ENCODE measurements around the gene CFAP46. TPM values are rescaled to one million over a fixed set of nuclear protein-coding genes. Genes with fewer than 3 reads are reported as not detected.

CFAP46 gene
- total RNA-seq, 2 experiments from 2014 or later: not detected

DNA sequence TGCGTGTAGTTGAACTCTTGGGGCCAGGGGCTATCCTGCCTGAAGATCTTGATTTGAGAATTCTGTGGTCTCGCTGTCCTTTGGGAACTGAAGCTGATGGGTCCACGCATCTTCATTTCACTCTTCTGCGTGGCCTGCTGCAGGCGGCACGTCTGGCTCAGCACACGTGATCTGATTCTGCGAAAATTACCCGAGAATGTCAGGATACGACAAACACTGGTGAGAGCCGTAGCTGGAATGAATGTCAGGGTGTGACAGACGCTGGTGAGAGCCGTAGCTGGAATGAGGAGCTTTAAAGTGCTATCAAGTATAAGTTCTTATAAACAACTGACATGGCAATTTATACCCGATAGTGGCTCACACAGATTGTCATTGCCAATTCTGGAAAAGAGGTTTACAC lies 44.6 kb upstream of the CFAP46 start:
- CTCF ChIA-PET: no interaction called here
- intact Hi-C loops (cut with DNase I, micrococcal nuclease): no loop called here
- Mint-ChIP-seq H3K27me3 (no peaks in the 10 kb centered on the region), H3K4me3 (no peak overlapping the region), H3K36me3 (ENCODE audit: low read depth) (no peaks in the 10 kb centered on the region), H3K27ac (no peak overlapping the region), H3K9me3 (no peaks in the 10 kb centered on the region), H3K4me1 (ENCODE audit: low read depth) (no peaks in the 10 kb centered on the region)
- DNase-seq (no peak), ATAC-seq (ENCODE audit: poor library complexity) (no peak)
- POLR2A ChIA-PET: no interaction called here
- Histone ChIP-seq H3K4me1 (ENCODE audit: insufficient read depth, low read length) (no peaks in the 10 kb centered on the region), H3K9me3 (ENCODE audit: control insufficient read depth in 1 of 2, insufficient read depth in 1 of 2, low read length in 2 of 2) (peaks cover 0 to 5% of the 10 kb centered on the region in 2 experiments), H3K4me3 (ENCODE audit: low read length) (no peak overlapping the region), H3K27me3 (ENCODE audit: control insufficient read depth in 1 of 2, insufficient read depth in 2 of 2, low read length in 2 of 2) (peaks cover 0 to 3% of the 10 kb centered on the region in 2 experiments), H3K27ac (ENCODE audit: low read depth in 1 of 2, low read length in 2 of 2) (no peak overlapping the region), H3K36me3 (ENCODE audit: insufficient read depth, low read length) (no peaks in the 10 kb centered on the region)
- TF ChIP-seq, protein P1, sequence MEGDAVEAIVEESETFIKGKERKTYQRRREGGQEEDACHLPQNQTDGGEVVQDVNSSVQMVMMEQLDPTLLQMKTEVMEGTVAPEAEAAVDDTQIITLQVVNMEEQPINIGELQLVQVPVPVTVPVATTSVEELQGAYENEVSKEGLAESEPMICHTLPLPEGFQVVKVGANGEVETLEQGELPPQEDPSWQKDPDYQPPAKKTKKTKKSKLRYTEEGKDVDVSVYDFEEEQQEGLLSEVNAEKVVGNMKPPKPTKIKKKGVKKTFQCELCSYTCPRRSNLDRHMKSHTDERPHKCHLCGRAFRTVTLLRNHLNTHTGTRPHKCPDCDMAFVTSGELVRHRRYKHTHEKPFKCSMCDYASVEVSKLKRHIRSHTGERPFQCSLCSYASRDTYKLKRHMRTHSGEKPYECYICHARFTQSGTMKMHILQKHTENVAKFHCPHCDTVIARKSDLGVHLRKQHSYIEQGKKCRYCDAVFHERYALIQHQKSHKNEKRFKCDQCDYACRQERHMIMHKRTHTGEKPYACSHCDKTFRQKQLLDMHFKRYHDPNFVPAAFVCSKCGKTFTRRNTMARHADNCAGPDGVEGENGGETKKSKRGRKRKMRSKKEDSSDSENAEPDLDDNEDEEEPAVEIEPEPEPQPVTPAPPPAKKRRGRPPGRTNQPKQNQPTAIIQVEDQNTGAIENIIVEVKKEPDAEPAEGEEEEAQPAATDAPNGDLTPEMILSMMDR (IDR thresholded peaks at IDR 0.05): no peak

DNA sequence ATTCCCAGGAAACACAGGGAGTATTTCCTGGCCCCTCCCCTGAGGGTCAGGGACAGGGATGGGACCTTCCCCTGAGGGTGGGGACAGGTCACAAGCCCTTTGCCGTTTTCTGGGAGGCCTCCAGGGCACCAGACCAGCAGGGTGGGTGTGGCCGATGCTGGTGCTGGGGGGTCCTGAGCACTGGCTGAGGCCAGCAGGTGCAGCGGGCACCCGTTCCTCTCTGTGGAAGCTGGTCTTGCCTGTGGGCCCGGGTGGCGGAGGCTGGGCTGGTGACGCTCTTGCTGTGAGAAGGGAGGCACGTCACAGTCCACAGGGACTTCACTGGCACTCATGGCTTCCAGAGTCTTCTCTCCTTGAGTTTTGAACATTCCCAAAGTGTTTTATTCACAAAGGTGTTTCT lies 44.2 kb upstream of the CFAP46 start:
- Mint-ChIP-seq H3K27ac (no peak overlapping the region), H3K36me3 (ENCODE audit: low read depth) (no peaks in the 10 kb centered on the region), H3K4me3 (no peak overlapping the region), H3K27me3 (no peaks in the 10 kb centered on the region), H3K4me1 (ENCODE audit: low read depth) (no peaks in the 10 kb centered on the region), H3K9me3 (no peaks in the 10 kb centered on the region)
- TF ChIP-seq, protein P1 (IDR thresholded peaks at IDR 0.05): no peak
- DNase-seq: no peak
- Histone ChIP-seq H3K4me3 (ENCODE audit: low read length) (no peak overlapping the region), H3K27me3 (ENCODE audit: control insufficient read depth in 1 of 2, insufficient read depth in 2 of 2, low read length in 2 of 2) (peaks cover 0 to 3% of the 10 kb centered on the region in 2 experiments), H3K27ac (ENCODE audit: low read depth in 1 of 2, low read length in 2 of 2) (no peak overlapping the region), H3K36me3 (ENCODE audit: insufficient read depth, low read length) (no peaks in the 10 kb centered on the region), H3K9me3 (ENCODE audit: control insufficient read depth in 1 of 2, insufficient read depth in 1 of 2, low read length in 2 of 2) (peaks cover 0 to 5% of the 10 kb centered on the region in 2 experiments), H3K4me1 (ENCODE audit: insufficient read depth, low read length) (no peaks in the 10 kb centered on the region)
- ChIA-PET CTCF (no interaction called here), POLR2A (no interaction called here)
- intact Hi-C loops (cut with DNase I, micrococcal nuclease): no loop called here
- ATAC-seq (ENCODE audit: poor library complexity): no peak

DNA sequence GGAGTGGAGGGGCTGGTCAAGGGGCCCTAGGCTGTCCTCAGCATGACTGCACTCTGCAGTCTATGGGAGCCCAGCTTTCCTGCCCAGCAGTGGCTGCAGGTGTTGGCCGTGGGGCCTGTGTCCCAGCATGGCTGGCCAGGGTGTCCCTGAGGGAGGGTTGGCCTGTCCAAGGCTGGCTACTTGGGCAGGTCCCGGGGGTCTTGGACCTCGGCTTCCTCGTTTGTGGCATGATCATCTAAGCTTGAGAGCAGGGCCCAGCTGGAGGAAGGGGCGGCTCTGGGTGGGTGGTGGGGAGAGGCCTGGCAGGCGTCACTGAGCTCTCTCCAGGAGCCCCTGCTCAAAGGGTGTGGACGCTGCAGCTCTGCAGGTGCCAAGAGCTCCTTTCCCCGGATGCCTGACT lies 43.7 kb upstream of the CFAP46 start:
- ATAC-seq (ENCODE audit: poor library complexity) (no peak), DNase-seq (peak in 1 of 14 experiments; percentile 2)
- no peak overlapping the region for H3K27ac Mint-ChIP-seq
- no peak overlapping the region for H3K4me3 ChIP-seq (ENCODE audit: low read length)
- TF ChIP-seq, protein P1 (IDR thresholded peaks at IDR 0.05): no peak
- H3K4me3 Mint-ChIP-seq: no peak overlapping the region
- H3K9me3 ChIP-seq (ENCODE audit: control insufficient read depth in 1 of 2, insufficient read depth in 1 of 2, low read length in 2 of 2): peaks cover 0 to 5% of the 10 kb centered on the region in 2 experiments
- CTCF ChIA-PET: no interaction called here
- no peaks in the 10 kb centered on the region for H3K9me3 Mint-ChIP-seq
- POLR2A ChIA-PET: no interaction called here
- H3K36me3 ChIP-seq (ENCODE audit: insufficient read depth, low read length): no peaks in the 10 kb centered on the region
- intact Hi-C loops (cut with DNase I, micrococcal nuclease): no loop called here
- no peak overlapping the region for H3K27ac ChIP-seq (ENCODE audit: low read depth in 1 of 2, low read length in 2 of 2)
- H3K27me3 ChIP-seq (ENCODE audit: control insufficient read depth in 1 of 2, insufficient read depth in 2 of 2, low read length in 2 of 2): peaks cover 0 to 3% of the 10 kb centered on the region in 2 experiments
- H3K4me1 ChIP-seq (ENCODE audit: insufficient read depth, low read length): no peaks in the 10 kb centered on the region
- H3K4me1 Mint-ChIP-seq (ENCODE audit: low read depth): no peaks in the 10 kb centered on the region
- no peaks in the 10 kb centered on the region for H3K27me3 Mint-ChIP-seq
- no peaks in the 10 kb centered on the region for H3K36me3 Mint-ChIP-seq (ENCODE audit: low read depth)
